SK-N-SH (cell line): ENCODE data around the gene PSMD1. TPM values are rescaled to one million over a fixed set of nuclear protein-coding genes. Genes with fewer than 3 reads are reported as not detected.
A peak's percentile ranks its signal among the peaks of the same experiment; 100 is the strongest.

Experiments used
- CTCF ChIA-PET: fragments of 300-600, 350-600 bp; formaldehyde crosslinking; extraction: SDS; loops from one replicate; lab custom pipeline; 2021; lab: Yijun Ruan, JAX
- POLR2A ChIA-PET: fragments of 350-600 bp; sonication (Branson Sonifier 250); formaldehyde crosslinking; extraction: SDS; loops from one replicate; lab custom pipeline; 2020; ENCODE audit warnings: antibody characterized with exemption, inconsistent platforms; lab: Yijun Ruan, JAX
- DNase-seq: peaks from one replicate; pipeline ENCODE4 v3.0.0; 2012
- H2AFZ ChIP-seq: fragments of 200-600 bp; sonication (generic); 2 replicates; pipeline ENCODE4 v1.8.1; 2016; ENCODE audit warnings: antibody characterized with exemption, mild to moderate bottlenecking, low read depth
- H3F3A ChIP-seq: fragments of 200-600 bp; sonication (generic); replicated peaks from 2 replicates; pipeline ENCODE3; 2016; ENCODE audit warnings: antibody characterized with exemption, mild to moderate bottlenecking; ENCODE audit not compliant: insufficient read depth
- H3K27ac ChIP-seq, 2 experiments: fragments of 200-500 bp in 1 of 2; fragments of 200-600 bp in 1 of 2; sonication (Bioruptor generic) in 1 of 2; sonication (generic), shearing (Covaris generic) in 1 of 2; 2 replicates each; pipeline versions ENCODE4 v1.5.1 to v1.6.1; 2014 to 2016; ENCODE audit warnings: low read depth in 2 of 2, inconsistent platforms in 1 of 2, low read length in 1 of 2, mild to moderate bottlenecking in 1 of 2, mixed read lengths in 1 of 2
- H3K27me3 ChIP-seq: fragments of 200-600 bp; sonication (generic), shearing (Covaris generic); 2 replicates; pipeline ENCODE4 v1.6.1; 2016; ENCODE audit warnings: mixed run types; ENCODE audit not compliant: insufficient read depth
- H3K36me3 ChIP-seq, 2 experiments: fragments of 200-500 bp in 1 of 2; fragments of 200-600 bp in 1 of 2; sonication (Bioruptor generic) in 1 of 2; sonication (generic) in 1 of 2; replicated peaks in 1 of 2; 2 replicates each; pipeline versions ENCODE3 to v1.5.1; 2014 to 2016; ENCODE audit warnings: low read length in 1 of 2, mild to moderate bottlenecking in 1 of 2; ENCODE audit not compliant: insufficient read depth in 2 of 2, control insufficient read depth in 1 of 2
- H3K4me1 ChIP-seq, 2 experiments: fragments of 200-500 bp in 1 of 2; fragments of 200-600 bp in 1 of 2; sonication (Bioruptor generic) in 1 of 2; sonication (generic), shearing (Covaris generic) in 1 of 2; 2 replicates each; pipeline versions ENCODE4 v1.5.1 to v1.6.1; 2014 to 2016; ENCODE audit warnings: low read depth in 1 of 2, low read length in 1 of 2, mixed run types in 1 of 2; ENCODE audit not compliant: insufficient read depth in 2 of 2, control insufficient read depth in 1 of 2
- H3K4me2 ChIP-seq: fragments of 200-600 bp; sonication (generic), shearing (Covaris generic); 2 replicates; pipeline ENCODE4 v1.6.1; 2017; ENCODE audit warnings: mixed run types
- H3K4me3 ChIP-seq, 2 experiments: fragments of 200-500 bp in 1 of 2; fragments of 200-600 bp in 1 of 2; sonication (Bioruptor generic) in 1 of 2; sonication (generic), shearing (Covaris generic) in 1 of 2; 2 replicates each; pipeline versions ENCODE4 v1.5.1 to v1.8.1; 2014 to 2016; ENCODE audit warnings: low read depth in 2 of 2, inconsistent platforms in 1 of 2, low read length in 1 of 2, mild to moderate bottlenecking in 1 of 2, mixed read lengths in 1 of 2, moderate library complexity in 1 of 2
- H3K79me2 ChIP-seq: fragments of 200-600 bp; sonication (generic); 2 replicates; pipeline ENCODE4 v1.8.1; 2017; ENCODE audit warnings: mild to moderate bottlenecking; ENCODE audit not compliant: insufficient read depth
- H3K9ac ChIP-seq: fragments of 200-600 bp; sonication (generic); 2 replicates; pipeline ENCODE4 v1.6.1; 2017; ENCODE audit warnings: mixed run types
- H3K9me2 ChIP-seq: fragments of 200-600 bp; sonication (generic); 2 replicates; pipeline ENCODE4 v1.6.1; 2017; ENCODE audit warnings: mixed run types
- H3K9me3 ChIP-seq: fragments of 200-600 bp; sonication (generic); 2 replicates; pipeline ENCODE4 v1.6.1; 2017; ENCODE audit warnings: mixed run types, mild to moderate bottlenecking, moderate library complexity
- H4K20me1 ChIP-seq: fragments of 200-600 bp; sonication (generic); 2 replicates; pipeline ENCODE4 v1.6.1; 2017; ENCODE audit warnings: mild to moderate bottlenecking, mixed run types; ENCODE audit not compliant: insufficient read depth
- CHD2 ChIP-seq: fragments of 150-350 bp; IDR thresholded peaks from 2 replicates; pipeline ENCODE4 v1.6.1; 2018; ENCODE audit warnings: low read length; ENCODE audit not compliant: partially characterized antibody
- ELF1 ChIP-seq: IDR thresholded peaks from 2 replicates; pipeline ENCODE4 v1.4.0; 2012
- FOSL2 ChIP-seq: IDR thresholded peaks from 2 replicates; pipeline ENCODE4 v1.4.0; 2012; ENCODE audit warnings: low read depth, mild to moderate bottlenecking, moderate library complexity, borderline replicate concordance
- FOXJ3 ChIP-seq: sonication (generic); formaldehyde crosslinking; IDR thresholded peaks from 2 replicates; pipeline ENCODE4 v1.5.1; 2020; ENCODE audit warnings: mild to moderate bottlenecking, missing genetic modification reagents
- FOXM1 ChIP-seq: IDR thresholded peaks from 2 replicates; pipeline ENCODE4 v1.4.0; 2012; ENCODE audit warnings: low read depth, mild to moderate bottlenecking
- GABPA ChIP-seq: IDR thresholded peaks from 2 replicates; pipeline ENCODE4 v1.4.0; 2012; ENCODE audit warnings: low read depth, mild to moderate bottlenecking
- IRF3 ChIP-seq: fragments of 150-350 bp; IDR thresholded peaks from 2 replicates; pipeline ENCODE4 v1.6.1; 2016; ENCODE audit warnings: mild to moderate bottlenecking, low read depth, low read length
- JUND ChIP-seq: IDR thresholded peaks from 2 replicates; pipeline ENCODE4 v1.4.0; 2012
- MAX ChIP-seq: IDR thresholded peaks from 2 replicates; pipeline ENCODE4 v1.4.0; 2012; ENCODE audit warnings: low read depth
- MXI1 ChIP-seq: IDR thresholded peaks from 2 replicates; pipeline ENCODE4 v1.6.1; 2012; ENCODE audit warnings: mild to moderate bottlenecking, low read depth, low read length, improper control_type of control experiment
- NRF1 ChIP-seq: IDR thresholded peaks from 2 replicates; pipeline ENCODE4 v1.6.1; 2012; ENCODE audit warnings: low read depth, mild to moderate bottlenecking, low read length
- PBX3 ChIP-seq: IDR thresholded peaks from 2 replicates; pipeline ENCODE4; 2012
- POLR2AphosphoS5 ChIP-seq: IDR thresholded peaks from 2 replicates; pipeline ENCODE4 v1.6.1; 2012; ENCODE audit warnings: low read depth, low read length
- RAD21 ChIP-seq: IDR thresholded peaks from 2 replicates; pipeline ENCODE4 v1.6.1; 2012; ENCODE audit warnings: mild to moderate bottlenecking, low read length
- RCOR1 ChIP-seq: fragments of 150-350 bp; IDR thresholded peaks from 2 replicates; pipeline ENCODE4 v1.6.1; 2017; ENCODE audit warnings: antibody characterized with exemption, low read length
- RFX5 ChIP-seq: IDR thresholded peaks from 2 replicates; pipeline ENCODE4 v1.6.1; 2012; ENCODE audit warnings: mild to moderate bottlenecking, improper control_type of control experiment, low read length
- SIN3A ChIP-seq: IDR thresholded peaks from 2 replicates; pipeline ENCODE4 v1.6.1; 2012; ENCODE audit warnings: low read depth, mild to moderate bottlenecking, low read length, moderate library complexity, borderline replicate concordance
- SMC3 ChIP-seq: IDR thresholded peaks from 2 replicates; pipeline ENCODE4 v1.6.1; 2012; ENCODE audit warnings: low read depth, low read length, improper control_type of control experiment
- TAF1 ChIP-seq: IDR thresholded peaks from 2 replicates; pipeline ENCODE4 v1.6.1; 2012; ENCODE audit warnings: low read depth, mild to moderate bottlenecking, low read length, moderate library complexity, borderline replicate concordance
- USF1 ChIP-seq: IDR thresholded peaks from 2 replicates; pipeline ENCODE4 v1.4.0; 2012; ENCODE audit warnings: low read depth, borderline replicate concordance
- YY1 ChIP-seq: IDR thresholded peaks from 2 replicates; pipeline ENCODE4 v1.4.0; 2012; ENCODE audit warnings: low read depth, mild to moderate bottlenecking
- ZBTB33 ChIP-seq: IDR thresholded peaks from 2 replicates; pipeline ENCODE4 v1.4.0; 2012; ENCODE audit warnings: low read depth, borderline replicate concordance
- WGBS: methylation state at CpG from one replicate; pipeline ENCODE4 v1.1.6; 2017; ENCODE audit warnings: low lambda C conversion rate; 5-methylcytosine and 5-hydroxymethylcytosine counted together
- polyA plus RNA-seq, 3 experiments: library from polyadenylated mRNA; depleted of rRNA; stranded (reverse); fragments of >200 nt; gene quantifications; 2 replicates each; pipeline ENCODE4 v1.2.3, GENCODE V29; 2012

Gene PSMD1
- polyA plus RNA-seq, 1 of the 3 experiments (the other 2 are of a cell fraction), result 92.3 TPM

GRCh38 chr2:231186325-231186724 is 129.7 kb downstream of the PSMD1 start:
- Histone ChIP-seq H3K79me2 (no peaks in the 10 kb centered on the region), H3K36me3 (no peaks in the 10 kb centered on the region), H3K27ac (no peak overlapping the region), H4K20me1 (no peaks in the 10 kb centered on the region), H3K4me2 (no peak overlapping the region), H3K4me3 (no peak overlapping the region), H3F3A (no peaks in the 10 kb centered on the region), H3K9ac (no peak overlapping the region), H3K27me3 (no peaks in the 10 kb centered on the region), H3K9me2 (no peaks in the 10 kb centered on the region), H3K9me3 (no peaks in the 10 kb centered on the region), H2AFZ (no peak overlapping the region), H3K4me1 (peaks cover 0 to 20% of the 10 kb centered on the region in 2 experiments; a peak in 1 of 4 replicates)
- WGBS, result 100% methylated on average over 2 of the region's 7 CpGs
- DNase-seq, result no peak
- no peak for TF ChIP-seq RAD21
- no peak for TF ChIP-seq PBX3
- TF ChIP-seq MXI1, result no peak
- TF ChIP-seq YY1, result no peak
- TF ChIP-seq SIN3A, result no peak
- no peak for TF ChIP-seq FOXJ3 (CRISPR knock-in tag)
- TF ChIP-seq JUND, result no peak
- POLR2A ChIA-PET, result no interaction called here
- CTCF ChIA-PET, result interaction anchor here (1.1 to 3.8 kb wide), 2 partner anchors 82 kb away, joined by 3 to 20 read pairs; no protein-coding TSS in a partner anchor

- H3K79me2 ChIP-seq, result no peaks in the 10 kb centered on the region
- H3K27me3 ChIP-seq, result no peaks in the 10 kb centered on the region
- no peaks in the 10 kb centered on the region for H3K9me3 ChIP-seq
- 71% methylated on average over 18 of the region's 18 CpGs for WGBS
- DNase-seq, result peak; percentile 83
- H3K9me2 ChIP-seq, result no peaks in the 10 kb centered on the region
- ChIA-PET CTCF (interaction anchor here (0.9 to 3.8 kb wide), 7 partner anchors 12 to 224 kb away, joined by 3 to 20 read pairs (median 3); no protein-coding TSS in a partner anchor), POLR2A (interaction anchor here (0.8 to 1.0 kb wide), 2 partner anchors 63 to 277 kb away, joined by 3 to 5 read pairs; partner anchors contain the start of genes HTR2B and NCL)
- H3K9ac ChIP-seq, result no peak overlapping the region
- no peak overlapping the region for H3K4me3 ChIP-seq
- H3F3A ChIP-seq, result no peaks in the 10 kb centered on the region
- H4K20me1 ChIP-seq, result no peaks in the 10 kb centered on the region
- no peak overlapping the region for H3K4me2 ChIP-seq
- H3K36me3 ChIP-seq, result no peaks in the 10 kb centered on the region
- peak overlapping the region in 1 of 2 experiments; percentile 43; a peak in 2 of 4 replicates for H3K27ac ChIP-seq
- peaks cover 7 to 21% of the 10 kb centered on the region in 2 experiments; a peak in 1 of 4 replicates for H3K4me1 ChIP-seq
- no peak overlapping the region for H2AFZ ChIP-seq
- TF ChIP-seq IRF3, result no peak
- no peak for TF ChIP-seq RFX5
- no peak for TF ChIP-seq SMC3
- no peak for TF ChIP-seq SIN3A
- no peak for TF ChIP-seq YY1
- no peak for TF ChIP-seq FOXM1
- no peak for TF ChIP-seq GABPA
- no peak for TF ChIP-seq TAF1
- TF ChIP-seq POLR2AphosphoS5, result 0 out of 2 replicates have a peak, but pooled peaks have one; percentile 24
- TF ChIP-seq USF1, result no peak
- TF ChIP-seq CHD2, result peak; percentile 70
- no peak for TF ChIP-seq MAX
- no peak for TF ChIP-seq ELF1
- TF ChIP-seq FOSL2, result no peak
- TF ChIP-seq RCOR1, result peak; percentile 72
- TF ChIP-seq ZBTB33, result no peak
- no peak for TF ChIP-seq NRF1
- no peak for TF ChIP-seq JUND
Measured at GRCh38 chr2:231187736-231188505, 131.3 kb downstream of the PSMD1 start.
